HUES48 (cell line): Measurements from ENCODE around the gene TMUB1.

ENCODE experiments used
- H3K27ac ChIP-seq: one replicate; pipeline ENCODE4 v1.7.0; 2013; ENCODE audit warnings: low read depth, low read length, inconsistent platforms
- H3K27me3 ChIP-seq: 2 replicates; pipeline ENCODE4 v1.6.1; 2013; ENCODE audit warnings: mild to moderate bottlenecking, low read length; ENCODE audit not compliant: control insufficient read depth, insufficient read depth
- H3K36me3 ChIP-seq: 2 replicates; pipeline ENCODE4 v1.6.1; 2013; ENCODE audit warnings: low read length; ENCODE audit not compliant: control insufficient read depth, insufficient read depth
- H3K4me1 ChIP-seq: 2 replicates; pipeline ENCODE4 v1.6.1; 2013; ENCODE audit warnings: mild to moderate bottlenecking, low read length; ENCODE audit not compliant: control insufficient read depth, insufficient read depth
- H3K4me3 ChIP-seq: 2 replicates; pipeline ENCODE4 v1.5.1; 2013; ENCODE audit warnings: mild to moderate bottlenecking, low read depth, low read length
- H3K9ac ChIP-seq: 2 replicates; pipeline ENCODE4 v1.6.1; 2013; ENCODE audit warnings: mild to moderate bottlenecking, low read depth, low read length, moderate library complexity
- H3K9me3 ChIP-seq: 2 replicates; pipeline ENCODE4 v1.6.1; 2013; ENCODE audit warnings: low read length; ENCODE audit not compliant: control insufficient read depth, insufficient read depth

The TMUB1 gene, protein sequence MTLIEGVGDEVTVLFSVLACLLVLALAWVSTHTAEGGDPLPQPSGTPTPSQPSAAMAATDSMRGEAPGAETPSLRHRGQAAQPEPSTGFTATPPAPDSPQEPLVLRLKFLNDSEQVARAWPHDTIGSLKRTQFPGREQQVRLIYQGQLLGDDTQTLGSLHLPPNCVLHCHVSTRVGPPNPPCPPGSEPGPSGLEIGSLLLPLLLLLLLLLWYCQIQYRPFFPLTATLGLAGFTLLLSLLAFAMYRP

GRCh38 chr7:151083071-151083823 lies at the start of gene TMUB1:
TMUB1 (minus strand) TSS chr7:151083493; CDS start chr7:151082563, 930 bp downstream.
- Histone ChIP-seq H3K27ac (peak within 1 kb of the TSS; percentile 35), H3K4me3 (peak within 1 kb of the TSS; percentile 65), H3K36me3 (no peaks in the 10 kb centered on the region), H3K4me1 (peaks cover 43% of the 10 kb centered on the region), H3K9me3 (no peaks in the 10 kb centered on the region), H3K9ac (no peak within 1 kb of the TSS), H3K27me3 (peaks cover 28% of the 10 kb centered on the region)

GRCh38 chr7:151132461-151133205 lies 49.3 kb upstream of the TMUB1 start:
- Histone ChIP-seq H3K9me3 (no peaks in the 10 kb centered on the region), H3K27ac (no peak overlapping the region), H3K36me3 (peaks cover 45% of the 10 kb centered on the region), H3K4me1 (peaks cover 6% of the 10 kb centered on the region; the same call in 1 of the 2 replicates), H3K4me3 (no peak overlapping the region), H3K27me3 (no peaks in the 10 kb centered on the region; the same call in 1 of the 2 replicates), H3K9ac (no peak overlapping the region)

- Histone ChIP-seq H3K4me1 (peaks cover 3% of the 10 kb centered on the region; the same call in 1 of the 2 replicates), H3K27me3 (peaks cover 5% of the 10 kb centered on the region), H3K4me3 (no peak overlapping the region), H3K27ac (no peak overlapping the region), H3K9ac (no peak overlapping the region), H3K36me3 (peaks cover 45% of the 10 kb centered on the region), H3K9me3 (no peaks in the 10 kb centered on the region)
Measured at GRCh38 chr7:151131592-151132293, 48.5 kb upstream of the TMUB1 start.

- Histone ChIP-seq H3K36me3 (peaks cover 41% of the 10 kb centered on the region), H3K27ac (no peak overlapping the region)
Measured at GRCh38 chr7:151131224-151131591, 47.9 kb upstream of the TMUB1 start.

GRCh38 chr7:151130741-151131157 lies 47.5 kb upstream of the TMUB1 start:
- Histone ChIP-seq H3K9me3 (no peaks in the 10 kb centered on the region), H3K9ac (no peak overlapping the region), H3K27ac (no peak overlapping the region)

More at GRCh38 chr7:151131224-151131591, 47.9 kb upstream of the TMUB1 start:
- peaks cover 8% of the 10 kb centered on the region for H3K27me3 ChIP-seq
- no peak overlapping the region for H3K4me3 ChIP-seq
- peaks cover 5% of the 10 kb centered on the region; the same call in 1 of the 2 replicates for H3K4me1 ChIP-seq
- H3K9ac ChIP-seq: no peak overlapping the region
- no peaks in the 10 kb centered on the region for H3K9me3 ChIP-seq

GRCh38 chr7:151129960-151130591 lies 46.8 kb upstream of the TMUB1 start:
- Histone ChIP-seq H3K9ac (no peak overlapping the region), H3K4me1 (peaks cover 9% of the 10 kb centered on the region; the same call in 1 of the 2 replicates), H3K27ac (no peak overlapping the region), H3K9me3 (no peaks in the 10 kb centered on the region), H3K4me3 (no peak overlapping the region), H3K36me3 (peaks cover 32% of the 10 kb centered on the region), H3K27me3 (peaks cover 8% of the 10 kb centered on the region)

More at GRCh38 chr7:151130741-151131157, 47.5 kb upstream of the TMUB1 start:
- Histone ChIP-seq H3K27me3 (peaks cover 8% of the 10 kb centered on the region), H3K4me3 (no peak overlapping the region), H3K4me1 (peaks cover 5% of the 10 kb centered on the region; the same call in 1 of the 2 replicates), H3K36me3 (peaks cover 38% of the 10 kb centered on the region)

DNA sequence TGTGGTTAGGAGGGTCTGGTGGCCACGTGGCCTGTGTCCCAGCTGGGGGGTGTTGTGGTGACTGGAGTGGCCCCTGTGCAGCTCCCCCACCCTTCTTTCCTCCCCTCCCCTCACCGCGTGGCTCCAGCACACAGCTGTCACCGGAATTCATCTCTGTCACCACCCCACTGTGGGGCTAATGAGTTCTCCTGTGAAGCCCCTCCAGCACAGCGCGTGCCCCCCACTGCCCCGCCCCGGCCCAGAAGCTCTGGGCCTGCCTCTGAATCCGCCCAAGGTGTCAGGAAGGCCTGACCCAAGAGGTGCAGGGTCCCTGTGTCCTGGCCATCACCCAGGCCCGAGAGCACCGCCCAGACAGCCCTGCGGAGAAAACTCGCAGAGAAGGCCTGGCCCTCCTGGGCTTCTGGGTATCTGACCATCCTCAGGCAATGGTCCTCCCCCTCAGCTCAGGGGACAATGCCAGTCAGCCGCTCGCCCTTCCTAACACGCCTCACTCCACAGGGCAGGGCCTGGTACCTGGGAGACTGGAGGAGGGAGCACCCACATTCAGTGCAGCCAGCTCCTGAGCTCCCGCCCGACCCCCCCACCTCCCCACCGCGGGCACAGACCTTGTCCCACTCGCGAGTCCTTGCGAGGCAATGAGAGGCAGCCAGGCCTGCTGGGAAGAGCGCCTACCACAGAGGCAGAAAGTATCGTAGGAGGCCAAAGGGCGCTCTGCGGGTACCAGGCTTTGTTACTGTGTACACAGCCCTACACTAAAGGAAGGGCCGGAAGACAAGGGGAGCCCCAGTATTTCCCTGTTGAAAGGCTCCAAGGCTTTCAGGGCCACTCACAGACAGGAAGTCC lies 46.0 kb upstream of the TMUB1 start:
- peaks cover 15% of the 10 kb centered on the region for H3K27me3 ChIP-seq
- no peak overlapping the region for H3K27ac ChIP-seq
- H3K9me3 ChIP-seq: no peaks in the 10 kb centered on the region
- H3K9ac ChIP-seq: no peak overlapping the region
- no peak overlapping the region for H3K4me3 ChIP-seq
- peaks cover 28% of the 10 kb centered on the region for H3K36me3 ChIP-seq
- peaks cover 10% of the 10 kb centered on the region; the same call in 1 of the 2 replicates for H3K4me1 ChIP-seq

GRCh38 chr7:151128716-151129115 lies 45.4 kb upstream of the TMUB1 start:
- Histone ChIP-seq H3K9me3 (no peaks in the 10 kb centered on the region), H3K9ac (no peak overlapping the region), H3K4me1 (peaks cover 10% of the 10 kb centered on the region; the same call in 1 of the 2 replicates), H3K36me3 (peaks cover 24% of the 10 kb centered on the region), H3K27ac (no peak overlapping the region), H3K27me3 (peaks cover 18% of the 10 kb centered on the region), H3K4me3 (no peak overlapping the region)

DNA sequence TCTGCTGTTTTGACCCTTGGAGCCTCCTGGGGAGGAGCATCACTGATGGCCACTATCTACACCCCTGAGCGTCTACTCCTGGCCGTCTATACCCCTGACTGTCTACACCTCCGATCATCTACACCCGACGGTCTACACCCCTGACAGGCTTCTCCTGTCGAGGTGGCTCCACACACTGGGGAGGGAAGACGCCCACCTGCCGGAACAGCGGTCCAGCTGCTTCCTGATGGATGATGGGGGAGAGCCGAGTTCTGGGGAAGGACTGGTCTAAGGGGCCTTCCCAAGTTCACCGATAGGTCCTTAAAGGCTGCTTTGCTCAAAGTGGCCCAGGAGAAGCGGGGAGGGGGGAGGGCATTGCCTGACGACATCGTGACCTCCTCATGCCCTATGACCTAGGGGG lies 44.9 kb upstream of the TMUB1 start:
- H3K9ac ChIP-seq: no peak overlapping the region
- peaks cover 28% of the 10 kb centered on the region for H3K36me3 ChIP-seq

More for the DNA sequence above, 44.9 kb upstream of the TMUB1 start:
- Histone ChIP-seq H3K4me1 (peaks cover 10% of the 10 kb centered on the region; the same call in 1 of the 2 replicates), H3K9me3 (no peaks in the 10 kb centered on the region), H3K27ac (no peak overlapping the region), H3K4me3 (no peak overlapping the region), H3K27me3 (peaks cover 18% of the 10 kb centered on the region)
